Measurements from ENCODE around the gene ALDH1A3.

DNA sequence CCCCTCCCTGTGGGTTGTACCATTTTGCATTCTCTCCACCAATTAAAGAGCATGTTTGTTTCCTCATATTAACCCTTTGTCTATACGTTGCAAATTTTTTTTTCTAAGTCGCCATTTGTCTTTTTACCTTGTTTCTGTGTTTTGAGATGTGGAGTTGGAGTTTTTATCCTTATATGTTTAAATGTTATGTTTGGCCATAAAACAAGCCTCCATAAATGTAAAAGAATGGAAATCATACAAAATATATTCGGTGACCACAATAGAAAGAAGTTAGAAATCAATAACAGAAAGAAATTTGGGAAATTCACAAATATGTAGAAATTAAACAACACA, 68.8 kb downstream of the ALDH1A3 start:
- TF ChIP-seq, protein P1, sequence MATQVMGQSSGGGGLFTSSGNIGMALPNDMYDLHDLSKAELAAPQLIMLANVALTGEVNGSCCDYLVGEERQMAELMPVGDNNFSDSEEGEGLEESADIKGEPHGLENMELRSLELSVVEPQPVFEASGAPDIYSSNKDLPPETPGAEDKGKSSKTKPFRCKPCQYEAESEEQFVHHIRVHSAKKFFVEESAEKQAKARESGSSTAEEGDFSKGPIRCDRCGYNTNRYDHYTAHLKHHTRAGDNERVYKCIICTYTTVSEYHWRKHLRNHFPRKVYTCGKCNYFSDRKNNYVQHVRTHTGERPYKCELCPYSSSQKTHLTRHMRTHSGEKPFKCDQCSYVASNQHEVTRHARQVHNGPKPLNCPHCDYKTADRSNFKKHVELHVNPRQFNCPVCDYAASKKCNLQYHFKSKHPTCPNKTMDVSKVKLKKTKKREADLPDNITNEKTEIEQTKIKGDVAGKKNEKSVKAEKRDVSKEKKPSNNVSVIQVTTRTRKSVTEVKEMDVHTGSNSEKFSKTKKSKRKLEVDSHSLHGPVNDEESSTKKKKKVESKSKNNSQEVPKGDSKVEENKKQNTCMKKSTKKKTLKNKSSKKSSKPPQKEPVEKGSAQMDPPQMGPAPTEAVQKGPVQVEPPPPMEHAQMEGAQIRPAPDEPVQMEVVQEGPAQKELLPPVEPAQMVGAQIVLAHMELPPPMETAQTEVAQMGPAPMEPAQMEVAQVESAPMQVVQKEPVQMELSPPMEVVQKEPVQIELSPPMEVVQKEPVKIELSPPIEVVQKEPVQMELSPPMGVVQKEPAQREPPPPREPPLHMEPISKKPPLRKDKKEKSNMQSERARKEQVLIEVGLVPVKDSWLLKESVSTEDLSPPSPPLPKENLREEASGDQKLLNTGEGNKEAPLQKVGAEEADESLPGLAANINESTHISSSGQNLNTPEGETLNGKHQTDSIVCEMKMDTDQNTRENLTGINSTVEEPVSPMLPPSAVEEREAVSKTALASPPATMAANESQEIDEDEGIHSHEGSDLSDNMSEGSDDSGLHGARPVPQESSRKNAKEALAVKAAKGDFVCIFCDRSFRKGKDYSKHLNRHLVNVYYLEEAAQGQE (tag by site-specific recombination; IDR thresholded peaks at IDR 0.05), result no peak
- TF ChIP-seq, protein P2, sequence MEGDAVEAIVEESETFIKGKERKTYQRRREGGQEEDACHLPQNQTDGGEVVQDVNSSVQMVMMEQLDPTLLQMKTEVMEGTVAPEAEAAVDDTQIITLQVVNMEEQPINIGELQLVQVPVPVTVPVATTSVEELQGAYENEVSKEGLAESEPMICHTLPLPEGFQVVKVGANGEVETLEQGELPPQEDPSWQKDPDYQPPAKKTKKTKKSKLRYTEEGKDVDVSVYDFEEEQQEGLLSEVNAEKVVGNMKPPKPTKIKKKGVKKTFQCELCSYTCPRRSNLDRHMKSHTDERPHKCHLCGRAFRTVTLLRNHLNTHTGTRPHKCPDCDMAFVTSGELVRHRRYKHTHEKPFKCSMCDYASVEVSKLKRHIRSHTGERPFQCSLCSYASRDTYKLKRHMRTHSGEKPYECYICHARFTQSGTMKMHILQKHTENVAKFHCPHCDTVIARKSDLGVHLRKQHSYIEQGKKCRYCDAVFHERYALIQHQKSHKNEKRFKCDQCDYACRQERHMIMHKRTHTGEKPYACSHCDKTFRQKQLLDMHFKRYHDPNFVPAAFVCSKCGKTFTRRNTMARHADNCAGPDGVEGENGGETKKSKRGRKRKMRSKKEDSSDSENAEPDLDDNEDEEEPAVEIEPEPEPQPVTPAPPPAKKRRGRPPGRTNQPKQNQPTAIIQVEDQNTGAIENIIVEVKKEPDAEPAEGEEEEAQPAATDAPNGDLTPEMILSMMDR (tag by site-specific recombination; IDR thresholded peaks at IDR 0.05), result no peak
- TF ChIP-seq ZBTB8A (tag by site-specific recombination; IDR thresholded peaks at IDR 0.05) (no peak), ZNF658 (tag by site-specific recombination; IDR thresholded peaks at IDR 0.05) (no peak), ZNF23 (tag by site-specific recombination; IDR thresholded peaks at IDR 0.05; ENCODE audit: borderline replicate concordance) (no peak), ZNF341 (tag by site-specific recombination; IDR thresholded peaks at IDR 0.05; ENCODE audit: low read depth) (no peak), ZNF629 (tag by site-specific recombination; IDR thresholded peaks at IDR 0.05) (no peak)
- TF ChIP-seq, protein P3, sequence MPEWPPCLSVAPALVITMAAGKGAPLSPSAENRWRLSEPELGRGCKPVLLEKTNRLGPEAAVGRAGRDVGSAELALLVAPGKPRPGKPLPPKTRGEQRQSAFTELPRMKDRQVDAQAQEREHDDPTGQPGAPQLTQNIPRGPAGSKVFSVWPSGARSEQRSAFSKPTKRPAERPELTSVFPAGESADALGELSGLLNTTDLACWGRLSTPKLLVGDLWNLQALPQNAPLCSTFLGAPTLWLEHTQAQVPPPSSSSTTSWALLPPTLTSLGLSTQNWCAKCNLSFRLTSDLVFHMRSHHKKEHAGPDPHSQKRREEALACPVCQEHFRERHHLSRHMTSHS (tag by site-specific recombination; IDR thresholded peaks at IDR 0.05), result no peak
- TF ChIP-seq, protein P4, sequence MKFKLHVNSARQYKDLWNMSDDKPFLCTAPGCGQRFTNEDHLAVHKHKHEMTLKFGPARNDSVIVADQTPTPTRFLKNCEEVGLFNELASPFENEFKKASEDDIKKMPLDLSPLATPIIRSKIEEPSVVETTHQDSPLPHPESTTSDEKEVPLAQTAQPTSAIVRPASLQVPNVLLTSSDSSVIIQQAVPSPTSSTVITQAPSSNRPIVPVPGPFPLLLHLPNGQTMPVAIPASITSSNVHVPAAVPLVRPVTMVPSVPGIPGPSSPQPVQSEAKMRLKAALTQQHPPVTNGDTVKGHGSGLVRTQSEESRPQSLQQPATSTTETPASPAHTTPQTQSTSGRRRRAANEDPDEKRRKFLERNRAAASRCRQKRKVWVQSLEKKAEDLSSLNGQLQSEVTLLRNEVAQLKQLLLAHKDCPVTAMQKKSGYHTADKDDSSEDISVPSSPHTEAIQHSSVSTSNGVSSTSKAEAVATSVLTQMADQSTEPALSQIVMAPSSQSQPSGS (tag by site-specific recombination; IDR thresholded peaks at IDR 0.05; ENCODE audit: low read depth), result no peak
